HFFc6 (cell line): ENCODE data around the gene GIGYF1. TPM values are rescaled to one million over a fixed set of nuclear protein-coding genes. Genes with fewer than 3 reads are reported as not detected.

ENCODE experiments used
- DNase-seq: peaks from one replicate; pipeline ENCODE4 v3.0.0-alpha.2; 2018
- H3K27ac Mint-ChIP-seq: 2 replicates; pipeline ENCODE4 v1.8.0; 2020; ENCODE audit warnings: mild to moderate bottlenecking, mixed read lengths
- H3K27me3 Mint-ChIP-seq: 2 replicates; pipeline ENCODE4 v1.8.0; 2021; ENCODE audit warnings: mild to moderate bottlenecking, moderate library complexity, mixed read lengths; ENCODE audit not compliant: insufficient read depth
- H3K36me3 Mint-ChIP-seq: 2 replicates; pipeline ENCODE4 v1.8.0; 2021; ENCODE audit warnings: low read depth, mixed read lengths
- H3K4me1 Mint-ChIP-seq: 2 replicates; pipeline ENCODE4 v1.8.0; 2020; ENCODE audit warnings: low read depth, mixed read lengths
- H3K4me3 Mint-ChIP-seq: 2 replicates; pipeline ENCODE4 v1.8.0; 2020; ENCODE audit warnings: mild to moderate bottlenecking, moderate library complexity, mixed read lengths
- H3K9me3 Mint-ChIP-seq: 2 replicates; pipeline ENCODE4 v1.8.0; 2020; ENCODE audit warnings: mild to moderate bottlenecking, mixed read lengths
- CTCF ChIP-seq: fragments of 200-600 bp; sonication (generic); IDR thresholded peaks from 2 replicates; pipeline ENCODE4 v1.5.0; 2021; ENCODE audit warnings: antibody characterized with exemption, mild to moderate bottlenecking
- total RNA-seq, 6 experiments: library from RNA; stranded (reverse); fragmentation: NEBNext Ultra II Directional; extraction: Animal tissue kit (Norgen Biotek cat#: 25700); gene quantifications; 2 replicates in 1 of 6; 3 replicates in 5 of 6; pipeline ENCODE4 v1.2.3, GENCODE V29; 2021

GIGYF1 gene
- total RNA-seq, 6 experiments from 2014 or later: 17.7 to 21.8 (median 19.2) TPM

GRCh38 chr7:100714725-100715124, 20.7 kb upstream of the GIGYF1 start:
- H3K27ac Mint-ChIP-seq: no peak overlapping the region
- no peak for DNase-seq
- H3K4me3 Mint-ChIP-seq: no peak overlapping the region
- H3K36me3 Mint-ChIP-seq: no peaks in the 10 kb centered on the region
- H3K27me3 Mint-ChIP-seq: peaks cover 18% of the 10 kb centered on the region
- no peaks in the 10 kb centered on the region for H3K4me1 Mint-ChIP-seq
- no peak for TF ChIP-seq CTCF
- no peaks in the 10 kb centered on the region for H3K9me3 Mint-ChIP-seq

- no peak for TF ChIP-seq CTCF
- H3K27ac Mint-ChIP-seq: no peak overlapping the region
- H3K27me3 Mint-ChIP-seq: peaks cover 6% of the 10 kb centered on the region
- peaks cover 9% of the 10 kb centered on the region for H3K4me1 Mint-ChIP-seq
- H3K36me3 Mint-ChIP-seq: peaks cover 6% of the 10 kb centered on the region; the same call in 1 of the 2 replicates
- no peaks in the 10 kb centered on the region for H3K9me3 Mint-ChIP-seq
- DNase-seq: no peak
- H3K4me3 Mint-ChIP-seq: no peak overlapping the region
Measured at GRCh38 chr7:100711369-100711768, 17.3 kb upstream of the GIGYF1 start.

- no peaks in the 10 kb centered on the region for H3K9me3 Mint-ChIP-seq
Measured at GRCh38 chr7:100710452-100710851, 16.4 kb upstream of the GIGYF1 start.

DNA sequence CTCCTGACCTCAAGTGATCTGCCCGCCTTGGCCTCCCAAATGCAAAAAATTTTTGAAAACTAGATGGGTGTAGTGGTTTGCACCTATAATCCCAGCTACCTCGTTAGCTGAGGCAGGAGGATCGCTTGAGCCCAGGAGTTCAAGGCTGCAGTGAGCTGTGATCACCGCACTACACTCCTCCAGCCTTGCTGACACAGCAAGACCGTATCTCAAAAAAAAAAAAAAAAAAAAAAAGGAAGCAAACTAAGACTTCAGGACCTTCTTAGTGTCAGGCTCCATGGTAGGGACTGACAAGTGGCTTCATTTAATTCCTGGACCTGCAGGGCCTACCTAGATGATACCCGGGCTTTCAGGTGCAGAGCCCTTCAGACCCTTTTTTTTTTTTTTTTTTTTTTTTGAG, 14.3 kb upstream of the GIGYF1 start:
- Mint-ChIP-seq H3K4me3 (no peak overlapping the region), H3K27me3 (no peaks in the 10 kb centered on the region)

More at GRCh38 chr7:100710452-100710851, 16.4 kb upstream of the GIGYF1 start:
- Mint-ChIP-seq H3K27ac (no peak overlapping the region), H3K4me1 (peaks cover 9% of the 10 kb centered on the region), H3K36me3 (peaks cover 6% of the 10 kb centered on the region; the same call in 1 of the 2 replicates), H3K4me3 (no peak overlapping the region), H3K27me3 (peaks cover 3% of the 10 kb centered on the region)
- no peak for DNase-seq
- TF ChIP-seq CTCF: no peak

GRCh38 chr7:100706672-100707311, 12.7 kb upstream of the GIGYF1 start:
- Mint-ChIP-seq H3K27me3 (peaks cover 2% of the 10 kb centered on the region), H3K27ac (peak overlapping the region; percentile 89; the same call in 1 of the 2 replicates), H3K36me3 (peaks cover 6% of the 10 kb centered on the region; the same call in 1 of the 2 replicates), H3K4me1 (peaks cover 9% of the 10 kb centered on the region), H3K9me3 (no peaks in the 10 kb centered on the region), H3K4me3 (peak overlapping the region; percentile 98)
- no peak for TF ChIP-seq CTCF
- DNase-seq: no peak

More for the DNA sequence above, 14.3 kb upstream of the GIGYF1 start:
- no peak for DNase-seq
- Mint-ChIP-seq H3K4me1 (peaks cover 9% of the 10 kb centered on the region), H3K36me3 (peaks cover 6% of the 10 kb centered on the region; the same call in 1 of the 2 replicates), H3K9me3 (no peaks in the 10 kb centered on the region), H3K27ac (no peak overlapping the region)
- TF ChIP-seq CTCF: no peak
